Endothelial cell of umbilical vein (primary cell): ENCODE measurements around the gene CPTP. TPM values are rescaled to one million over a fixed set of nuclear protein-coding genes. Genes with fewer than 3 reads are reported as not detected.

Source experiments
- BruUV-seq: library from RNA; stranded (reverse); fragments of 400-500 nt; replicated peaks from 2 replicates; lab custom pipeline; 2021; lab: Mats Ljungman, UMichigan
- CTCF ChIA-PET: fragments of 300-600, 350-600 bp; sonication (Branson Sonifier 250); formaldehyde crosslinking; loops from one replicate; lab custom pipeline; 2021; ENCODE audit warnings: antibody characterized with exemption, inconsistent platforms; lab: Charles Lee
- POLR2A ChIA-PET: fragments of 300-600, 350-600 bp; sonication (Branson Sonifier 250); formaldehyde crosslinking; loops from one replicate; lab custom pipeline; 2021; ENCODE audit warnings: antibody characterized with exemption, inconsistent platforms; lab: Charles Lee
- DNase-seq: peaks from one replicate; pipeline ENCODE4 v3.0.0-alpha.2; 2011; ENCODE audit warnings: low read depth, low spot score
- FAIRE-seq: peaks from 2 replicates; lab custom pipeline; 2011; peaks lifted over from hg19 to GRCh38; lab: Jason Lieb, UNC
- H2AFZ ChIP-seq: 2 replicates; pipeline ENCODE4 v1.6.0; 2012; ENCODE audit warnings: low read depth, low read length, control low read depth, inconsistent platforms
- H3K27ac ChIP-seq: 2 replicates; pipeline ENCODE4 v1.5.1; 2011; ENCODE audit warnings: low read depth, mild to moderate bottlenecking, control low read depth, low read length, moderate library complexity; ENCODE audit not compliant: insufficient read depth
- H3K27me3 ChIP-seq, 2 experiments: 2 replicates each; pipeline versions ENCODE4 v1.6.0 to v1.6.1; 2011; ENCODE audit warnings: low read length in 2 of 2, mixed read lengths in 1 of 2; ENCODE audit not compliant: control insufficient read depth in 2 of 2, insufficient read depth in 2 of 2
- H3K36me3 ChIP-seq, 2 experiments: 2 replicates in 1 of 2; 3 replicates in 1 of 2; pipeline ENCODE4 v1.5.1; 2011; ENCODE audit warnings: low read length in 2 of 2, mild to moderate bottlenecking in 1 of 2, moderate library complexity in 1 of 2; ENCODE audit not compliant: control insufficient read depth in 2 of 2, insufficient read depth in 2 of 2; ENCODE audit errors: extremely low read depth in 1 of 2
- H3K4me1 ChIP-seq: 3 replicates; pipeline ENCODE4 v1.5.1; 2011; ENCODE audit warnings: mild to moderate bottlenecking, low read length; ENCODE audit not compliant: control insufficient read depth, insufficient read depth; ENCODE audit errors: extremely low read depth
- H3K4me2 ChIP-seq: 2 replicates; pipeline ENCODE4 v1.6.1; 2011; ENCODE audit warnings: low read length, control low read depth, mixed read lengths; ENCODE audit not compliant: insufficient read depth
- H3K4me3 ChIP-seq, 3 experiments: fragments of 200-600 bp in 1 of 3; sonication (generic), shearing (Covaris generic) in 1 of 3; replicated peaks in 1 of 3; 2 replicates each; pipeline ENCODE4 v1.5.1; 2011 to 2016; ENCODE audit warnings: control low read depth in 3 of 3, low read length in 3 of 3, mild to moderate bottlenecking in 2 of 3, inconsistent platforms in 1 of 3, low read depth in 1 of 3, moderate library complexity in 1 of 3; ENCODE audit not compliant: insufficient read depth in 1 of 3
- H3K79me2 ChIP-seq: 2 replicates; pipeline ENCODE4 v1.6.0; 2012; ENCODE audit warnings: low read length, inconsistent platforms; ENCODE audit not compliant: control insufficient read depth, insufficient read depth
- H3K9ac ChIP-seq: replicated peaks from 2 replicates; pipeline ENCODE3; 2011; ENCODE audit warnings: low read length, control low read depth; ENCODE audit not compliant: insufficient read depth; ENCODE audit errors: extremely low read depth
- H3K9me1 ChIP-seq: replicated peaks from 3 replicates; pipeline ENCODE4 v1.6.0; 2011; ENCODE audit warnings: mild to moderate bottlenecking, low read length; ENCODE audit not compliant: control insufficient read depth, insufficient read depth; ENCODE audit errors: extremely low read depth
- H3K9me3 ChIP-seq: replicated peaks from 2 replicates; pipeline ENCODE4 v1.5.1; 2012; ENCODE audit warnings: low read length, inconsistent platforms; ENCODE audit not compliant: control insufficient read depth, insufficient read depth
- H4K20me1 ChIP-seq: replicated peaks from 2 replicates; pipeline ENCODE3; 2011; ENCODE audit warnings: mild to moderate bottlenecking, low read length; ENCODE audit not compliant: control insufficient read depth, insufficient read depth; ENCODE audit errors: extremely low read depth
- GATA2 ChIP-seq: IDR thresholded peaks from 2 replicates; pipeline ENCODE4 v1.7.0; 2011; ENCODE audit warnings: low read depth, mild to moderate bottlenecking, moderate library complexity, mixed read lengths, low read length; ENCODE audit not compliant: insufficient read length, insufficient read depth
- MYC ChIP-seq: IDR thresholded peaks from one replicate; pipeline ENCODE4 v1.6.1; 2011; ENCODE audit warnings: mild to moderate bottlenecking, low read depth, low read length
- POLR2A ChIP-seq: IDR thresholded peaks from 2 replicates; pipeline ENCODE4 v1.6.1; 2012; ENCODE audit warnings: low read depth, mild to moderate bottlenecking, control low read depth, low read length
- POLR2AphosphoS5 ChIP-seq: IDR thresholded peaks from 2 replicates; pipeline ENCODE4 v1.6.1; 2012; ENCODE audit warnings: low read depth, mild to moderate bottlenecking, control low read depth, low read length, moderate library complexity; ENCODE audit not compliant: insufficient read depth
- dilution Hi-C: fragments of 300-500 bp; cut with MboI; formaldehyde crosslinking; loops from one replicate; pipeline ENCODE4 v1.15.0; 2019; ENCODE audit warnings: low sequenced_read_pairs; ENCODE audit not compliant: extremely low pct_ligation_motif_present
- intact Hi-C: fragments of 100-400 bp; cut with micrococcal nuclease; formaldehyde crosslinking; loops from one replicate; pipeline ENCODE4 v1.10.0; 2022
- polyA plus RNA-seq, 4 experiments: library from polyadenylated mRNA; depleted of rRNA in 3 of 4; stranded (reverse) in 3 of 4; unstranded in 1 of 4; fragments of >200 nt; gene quantifications; 2 replicates each; pipeline versions ENCODE4 v1.2.1 to v1.2.3, GENCODE V29; 2011 to 2012; ENCODE audit warnings: missing spikeins in 1 of 4
- total RNA-seq: library from RNA; stranded (reverse); gene quantifications from 2 replicates; pipeline ENCODE4 v1.2.3, GENCODE V29; 2021
- TF ChIP-seq, protein P1 (sequence below): IDR thresholded peaks from 2 replicates; pipeline ENCODE4 v1.6.1; 2011; ENCODE audit not compliant: insufficient read depth, insufficient read length
- TF ChIP-seq, protein P2 (sequence below), 2 donors: IDR thresholded peaks; 1 replicate in 1 of 2; 2 replicates in 1 of 2; pipeline ENCODE4 v1.5.1; 2011; ENCODE audit warnings: low read length in 2 of 2, mild to moderate bottlenecking in 2 of 2, moderate library complexity in 2 of 2, control low read depth in 1 of 2, inconsistent platforms in 1 of 2, low read depth in 1 of 2; ENCODE audit not compliant: insufficient read depth in 1 of 2; ENCODE audit errors: extremely low read depth in 1 of 2

The CPTP gene
- total and polyA plus RNA-seq, 2 donors (not counting 3 experiments of a cell fraction or from before 2014, with no cell fraction given) = 20.9 to 29.5 TPM

DNA sequence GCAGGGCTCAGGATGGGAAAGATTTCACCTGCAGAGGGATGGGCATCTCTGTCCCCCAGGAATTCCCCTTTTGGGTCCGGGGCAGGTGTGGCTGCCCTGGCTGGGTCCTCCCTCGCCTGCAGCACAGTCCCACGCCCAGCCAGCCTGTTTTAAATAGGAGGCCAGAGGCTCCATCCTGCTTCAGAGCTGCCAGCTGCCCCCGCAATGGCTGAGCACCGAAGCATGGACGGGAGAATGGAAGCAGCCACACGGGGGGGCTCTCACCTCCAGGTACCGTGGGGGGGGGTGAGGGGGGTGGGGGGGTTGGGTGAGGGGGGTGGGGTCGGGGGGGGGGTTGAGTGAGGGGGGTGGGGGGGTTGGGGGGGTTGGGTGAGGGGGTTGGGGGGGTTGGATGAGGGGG is 40.8 kb upstream of the CPTP start:
- intact Hi-C loops (no loop called here), dilution Hi-C loops (no loop called here)
- no peak overlapping the region for H2AFZ ChIP-seq
- no peak for DNase-seq
- H3K9ac ChIP-seq = no peak overlapping the region
- CTCF ChIA-PET = interaction anchor here (2.8 kb wide), 1 partner anchor 162 kb away, joined by 7 read pairs; no protein-coding TSS in a partner anchor
- peaks cover 2% of the 10 kb centered on the region for H3K4me1 ChIP-seq
- H3K9me1 ChIP-seq = no peaks in the 10 kb centered on the region
- H3K4me2 ChIP-seq = no peak overlapping the region
- H3K36me3 ChIP-seq = no peaks in the 10 kb centered on the region
- no peaks in the 10 kb centered on the region for H3K79me2 ChIP-seq
- BruUV-seq = no TSS peak
- TF ChIP-seq MYC (no peak), POLR2A (no peak), GATA2 (no peak), POLR2AphosphoS5 (no peak)
- TF ChIP-seq, protein P1, sequence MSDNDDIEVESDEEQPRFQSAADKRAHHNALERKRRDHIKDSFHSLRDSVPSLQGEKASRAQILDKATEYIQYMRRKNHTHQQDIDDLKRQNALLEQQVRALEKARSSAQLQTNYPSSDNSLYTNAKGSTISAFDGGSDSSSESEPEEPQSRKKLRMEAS = no peak
- TF ChIP-seq, protein P2, sequence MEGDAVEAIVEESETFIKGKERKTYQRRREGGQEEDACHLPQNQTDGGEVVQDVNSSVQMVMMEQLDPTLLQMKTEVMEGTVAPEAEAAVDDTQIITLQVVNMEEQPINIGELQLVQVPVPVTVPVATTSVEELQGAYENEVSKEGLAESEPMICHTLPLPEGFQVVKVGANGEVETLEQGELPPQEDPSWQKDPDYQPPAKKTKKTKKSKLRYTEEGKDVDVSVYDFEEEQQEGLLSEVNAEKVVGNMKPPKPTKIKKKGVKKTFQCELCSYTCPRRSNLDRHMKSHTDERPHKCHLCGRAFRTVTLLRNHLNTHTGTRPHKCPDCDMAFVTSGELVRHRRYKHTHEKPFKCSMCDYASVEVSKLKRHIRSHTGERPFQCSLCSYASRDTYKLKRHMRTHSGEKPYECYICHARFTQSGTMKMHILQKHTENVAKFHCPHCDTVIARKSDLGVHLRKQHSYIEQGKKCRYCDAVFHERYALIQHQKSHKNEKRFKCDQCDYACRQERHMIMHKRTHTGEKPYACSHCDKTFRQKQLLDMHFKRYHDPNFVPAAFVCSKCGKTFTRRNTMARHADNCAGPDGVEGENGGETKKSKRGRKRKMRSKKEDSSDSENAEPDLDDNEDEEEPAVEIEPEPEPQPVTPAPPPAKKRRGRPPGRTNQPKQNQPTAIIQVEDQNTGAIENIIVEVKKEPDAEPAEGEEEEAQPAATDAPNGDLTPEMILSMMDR (IDR thresholded peaks at IDR 0.05; ENCODE audit: extremely low read depth in 1 of 2, insufficient read depth in 1 of 2, low read depth in 1 of 2, low read length in 2 of 2) = no peak
- H3K27me3 ChIP-seq = no peaks in the 10 kb centered on the region
- no peak overlapping the region for H3K4me3 ChIP-seq
- no peak for FAIRE-seq
- POLR2A ChIA-PET = no interaction called here
- H3K27ac ChIP-seq = no peak overlapping the region
- H3K9me3 ChIP-seq = no peaks in the 10 kb centered on the region
- no peaks in the 10 kb centered on the region for H4K20me1 ChIP-seq
